Measurements from ENCODE around the gene LBHD2.

DNA sequence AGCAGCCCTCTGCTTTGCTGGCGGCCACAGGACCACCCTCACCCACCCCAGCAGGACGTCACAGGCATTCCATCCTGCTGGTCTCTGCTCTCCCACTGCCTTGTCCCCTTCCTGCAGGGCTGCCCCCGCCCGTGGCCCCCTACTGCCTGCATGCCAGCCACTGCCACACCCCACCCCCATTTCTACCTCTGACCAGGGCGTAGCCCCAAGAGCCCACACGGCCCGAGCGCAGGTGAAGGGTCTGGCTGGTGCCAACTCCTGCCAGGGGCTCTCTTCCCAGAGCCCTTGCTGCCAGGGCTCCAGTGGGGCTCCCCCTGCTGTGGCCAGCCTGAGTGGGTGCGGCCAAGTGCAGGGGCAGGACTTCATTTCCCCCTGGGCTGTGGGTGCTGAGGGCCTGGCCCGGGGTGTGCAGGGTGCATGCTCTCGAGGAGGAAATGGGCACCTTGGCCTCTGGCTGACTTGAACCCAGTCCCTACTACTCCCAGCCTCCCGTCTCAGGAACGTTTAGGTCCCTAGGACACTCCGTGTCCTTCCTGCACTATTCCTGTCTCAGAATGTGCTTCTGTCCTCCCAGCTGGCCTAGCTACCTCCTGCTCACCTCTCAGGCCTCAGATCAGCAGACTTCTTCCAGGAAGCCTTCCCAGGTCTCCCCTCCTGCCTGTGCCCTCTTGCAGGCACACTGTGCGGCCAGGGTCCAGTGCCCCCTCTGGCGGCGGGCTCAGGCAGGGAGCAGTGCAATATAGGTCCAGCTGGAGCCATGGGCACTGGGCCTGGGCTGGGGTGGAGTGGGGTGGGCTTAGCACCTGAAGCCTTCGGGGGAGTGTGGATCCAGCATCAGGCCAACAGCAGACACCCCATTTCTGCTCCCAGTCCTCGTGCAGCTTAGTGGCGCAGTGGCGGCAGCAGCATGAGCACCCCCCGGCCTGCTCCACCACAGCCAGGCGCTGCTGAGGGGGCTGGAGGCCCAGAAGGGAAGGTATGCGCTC lies 1.4 kb downstream of the LBHD2 start:
- TF ChIP-seq, protein P1, sequence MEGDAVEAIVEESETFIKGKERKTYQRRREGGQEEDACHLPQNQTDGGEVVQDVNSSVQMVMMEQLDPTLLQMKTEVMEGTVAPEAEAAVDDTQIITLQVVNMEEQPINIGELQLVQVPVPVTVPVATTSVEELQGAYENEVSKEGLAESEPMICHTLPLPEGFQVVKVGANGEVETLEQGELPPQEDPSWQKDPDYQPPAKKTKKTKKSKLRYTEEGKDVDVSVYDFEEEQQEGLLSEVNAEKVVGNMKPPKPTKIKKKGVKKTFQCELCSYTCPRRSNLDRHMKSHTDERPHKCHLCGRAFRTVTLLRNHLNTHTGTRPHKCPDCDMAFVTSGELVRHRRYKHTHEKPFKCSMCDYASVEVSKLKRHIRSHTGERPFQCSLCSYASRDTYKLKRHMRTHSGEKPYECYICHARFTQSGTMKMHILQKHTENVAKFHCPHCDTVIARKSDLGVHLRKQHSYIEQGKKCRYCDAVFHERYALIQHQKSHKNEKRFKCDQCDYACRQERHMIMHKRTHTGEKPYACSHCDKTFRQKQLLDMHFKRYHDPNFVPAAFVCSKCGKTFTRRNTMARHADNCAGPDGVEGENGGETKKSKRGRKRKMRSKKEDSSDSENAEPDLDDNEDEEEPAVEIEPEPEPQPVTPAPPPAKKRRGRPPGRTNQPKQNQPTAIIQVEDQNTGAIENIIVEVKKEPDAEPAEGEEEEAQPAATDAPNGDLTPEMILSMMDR (IDR thresholded peaks at IDR 0.05) = no peak
- no peak for TF ChIP-seq POLR2A (IDR thresholded peaks at IDR 0.05)

Data from thyroid gland (tissue), 4 donors.